Endothelial cell of umbilical vein (primary cell): ENCODE measurements around the gene INHBB. TPM values are rescaled to one million over a fixed set of nuclear protein-coding genes. Genes with fewer than 3 reads are reported as not detected.

Experiments used
- BruUV-seq: library from RNA; stranded (reverse); fragments of 400-500 nt; replicated peaks from 2 replicates; lab custom pipeline; 2021; lab: Mats Ljungman, UMichigan
- CTCF ChIA-PET: fragments of 300-600, 350-600 bp; sonication (Branson Sonifier 250); formaldehyde crosslinking; loops from one replicate; lab custom pipeline; 2021; ENCODE audit warnings: antibody characterized with exemption, inconsistent platforms; lab: Charles Lee
- POLR2A ChIA-PET: fragments of 300-600, 350-600 bp; sonication (Branson Sonifier 250); formaldehyde crosslinking; loops from one replicate; lab custom pipeline; 2021; ENCODE audit warnings: antibody characterized with exemption, inconsistent platforms; lab: Charles Lee
- DNase-seq: peaks from one replicate; pipeline ENCODE4 v3.0.0-alpha.2; 2011; ENCODE audit warnings: low read depth, low spot score
- FAIRE-seq: peaks from 2 replicates; lab custom pipeline; 2011; peaks lifted over from hg19 to GRCh38; lab: Jason Lieb, UNC
- H2AFZ ChIP-seq: 2 replicates; pipeline ENCODE4 v1.6.0; 2012; ENCODE audit warnings: low read depth, low read length, control low read depth, inconsistent platforms
- H3K27ac ChIP-seq: 2 replicates; pipeline ENCODE4 v1.5.1; 2011; ENCODE audit warnings: low read depth, mild to moderate bottlenecking, control low read depth, low read length, moderate library complexity; ENCODE audit not compliant: insufficient read depth
- H3K27me3 ChIP-seq, 2 experiments: 2 replicates each; pipeline versions ENCODE4 v1.6.0 to v1.6.1; 2011; ENCODE audit warnings: low read length in 2 of 2, mixed read lengths in 1 of 2; ENCODE audit not compliant: control insufficient read depth in 2 of 2, insufficient read depth in 2 of 2
- H3K36me3 ChIP-seq, 2 experiments: 2 replicates in 1 of 2; 3 replicates in 1 of 2; pipeline ENCODE4 v1.5.1; 2011; ENCODE audit warnings: low read length in 2 of 2, mild to moderate bottlenecking in 1 of 2, moderate library complexity in 1 of 2; ENCODE audit not compliant: control insufficient read depth in 2 of 2, insufficient read depth in 2 of 2; ENCODE audit errors: extremely low read depth in 1 of 2
- H3K4me1 ChIP-seq: 3 replicates; pipeline ENCODE4 v1.5.1; 2011; ENCODE audit warnings: mild to moderate bottlenecking, low read length; ENCODE audit not compliant: control insufficient read depth, insufficient read depth; ENCODE audit errors: extremely low read depth
- H3K4me2 ChIP-seq: 2 replicates; pipeline ENCODE4 v1.6.1; 2011; ENCODE audit warnings: low read length, control low read depth, mixed read lengths; ENCODE audit not compliant: insufficient read depth
- H3K4me3 ChIP-seq, 3 experiments: fragments of 200-600 bp in 1 of 3; sonication (generic), shearing (Covaris generic) in 1 of 3; replicated peaks in 1 of 3; 2 replicates each; pipeline ENCODE4 v1.5.1; 2011 to 2016; ENCODE audit warnings: control low read depth in 3 of 3, low read length in 3 of 3, mild to moderate bottlenecking in 2 of 3, inconsistent platforms in 1 of 3, low read depth in 1 of 3, moderate library complexity in 1 of 3; ENCODE audit not compliant: insufficient read depth in 1 of 3
- H3K79me2 ChIP-seq: 2 replicates; pipeline ENCODE4 v1.6.0; 2012; ENCODE audit warnings: low read length, inconsistent platforms; ENCODE audit not compliant: control insufficient read depth, insufficient read depth
- H3K9ac ChIP-seq: replicated peaks from 2 replicates; pipeline ENCODE3; 2011; ENCODE audit warnings: low read length, control low read depth; ENCODE audit not compliant: insufficient read depth; ENCODE audit errors: extremely low read depth
- H3K9me1 ChIP-seq: replicated peaks from 3 replicates; pipeline ENCODE4 v1.6.0; 2011; ENCODE audit warnings: mild to moderate bottlenecking, low read length; ENCODE audit not compliant: control insufficient read depth, insufficient read depth; ENCODE audit errors: extremely low read depth
- H3K9me3 ChIP-seq: replicated peaks from 2 replicates; pipeline ENCODE4 v1.5.1; 2012; ENCODE audit warnings: low read length, inconsistent platforms; ENCODE audit not compliant: control insufficient read depth, insufficient read depth
- H4K20me1 ChIP-seq: replicated peaks from 2 replicates; pipeline ENCODE3; 2011; ENCODE audit warnings: mild to moderate bottlenecking, low read length; ENCODE audit not compliant: control insufficient read depth, insufficient read depth; ENCODE audit errors: extremely low read depth
- FOS ChIP-seq: IDR thresholded peaks from 2 replicates; pipeline ENCODE4 v1.6.1; 2011; ENCODE audit warnings: mild to moderate bottlenecking, low read length, moderate library complexity, borderline replicate concordance; ENCODE audit not compliant: insufficient read depth
- GATA2 ChIP-seq: IDR thresholded peaks from 2 replicates; pipeline ENCODE4 v1.7.0; 2011; ENCODE audit warnings: low read depth, mild to moderate bottlenecking, moderate library complexity, mixed read lengths, low read length; ENCODE audit not compliant: insufficient read length, insufficient read depth
- MYC ChIP-seq: IDR thresholded peaks from one replicate; pipeline ENCODE4 v1.6.1; 2011; ENCODE audit warnings: mild to moderate bottlenecking, low read depth, low read length
- POLR2AphosphoS5 ChIP-seq: IDR thresholded peaks from 2 replicates; pipeline ENCODE4 v1.6.1; 2012; ENCODE audit warnings: low read depth, mild to moderate bottlenecking, control low read depth, low read length, moderate library complexity; ENCODE audit not compliant: insufficient read depth
- dilution Hi-C: fragments of 300-500 bp; cut with MboI; formaldehyde crosslinking; loops from one replicate; pipeline ENCODE4 v1.15.0; 2019; ENCODE audit warnings: low sequenced_read_pairs; ENCODE audit not compliant: extremely low pct_ligation_motif_present
- intact Hi-C: fragments of 100-400 bp; cut with micrococcal nuclease; formaldehyde crosslinking; loops from one replicate; pipeline ENCODE4 v1.10.0; 2022
- polyA plus RNA-seq, 4 experiments: library from polyadenylated mRNA; depleted of rRNA in 3 of 4; stranded (reverse) in 3 of 4; unstranded in 1 of 4; fragments of >200 nt; gene quantifications; 2 replicates each; pipeline versions ENCODE4 v1.2.1 to v1.2.3, GENCODE V29; 2011 to 2012; ENCODE audit warnings: missing spikeins in 1 of 4
- total RNA-seq: library from RNA; stranded (reverse); gene quantifications from 2 replicates; pipeline ENCODE4 v1.2.3, GENCODE V29; 2021
- TF ChIP-seq, protein P1 (sequence below): IDR thresholded peaks from 2 replicates; pipeline ENCODE4 v1.6.1; 2011; ENCODE audit not compliant: insufficient read depth, insufficient read length
- TF ChIP-seq, protein P2 (sequence below), 2 donors: IDR thresholded peaks; 1 replicate in 1 of 2; 2 replicates in 1 of 2; pipeline ENCODE4 v1.5.1; 2011; ENCODE audit warnings: low read length in 2 of 2, mild to moderate bottlenecking in 2 of 2, moderate library complexity in 2 of 2, control low read depth in 1 of 2, inconsistent platforms in 1 of 2, low read depth in 1 of 2; ENCODE audit not compliant: insufficient read depth in 1 of 2; ENCODE audit errors: extremely low read depth in 1 of 2

Gene INHBB
- total and polyA plus RNA-seq, 2 donors (not counting 3 experiments of a cell fraction or from before 2014, with no cell fraction given) = 0.11 to 1.8 TPM

DNA sequence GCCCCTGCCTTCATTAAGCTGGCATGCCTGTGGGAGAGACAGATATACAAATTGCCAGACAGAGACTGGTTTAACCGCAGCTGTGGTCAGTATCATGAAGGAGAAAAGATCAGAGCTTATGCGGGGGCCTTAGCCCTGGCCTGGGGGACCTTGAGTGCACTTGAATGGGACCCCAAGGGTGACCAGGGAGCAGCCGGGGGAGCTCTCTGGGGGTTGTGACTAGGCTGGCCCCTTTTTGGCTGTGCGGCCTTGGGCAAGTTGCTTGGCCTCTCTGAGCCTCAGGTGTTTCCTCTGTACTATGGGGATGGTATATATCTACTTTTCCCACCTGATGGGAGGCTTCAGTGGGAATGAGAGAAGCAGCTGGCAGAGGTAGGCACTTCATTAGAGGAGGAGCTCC, 35.7 kb downstream of the INHBB start:
- POLR2A ChIA-PET = no interaction called here

More for the DNA sequence above, 35.7 kb downstream of the INHBB start:
- BruUV-seq = no TSS peak
- Histone ChIP-seq H3K9ac (no peak overlapping the region), H3K27ac (no peak overlapping the region), H3K4me2 (no peak overlapping the region), H3K79me2 (no peaks in the 10 kb centered on the region), H4K20me1 (no peaks in the 10 kb centered on the region), H3K4me1 (no peaks in the 10 kb centered on the region), H3K36me3 (no peaks in the 10 kb centered on the region), H3K9me1 (no peaks in the 10 kb centered on the region), H3K27me3 (no peaks in the 10 kb centered on the region), H3K9me3 (no peaks in the 10 kb centered on the region), H3K4me3 (no peak overlapping the region), H2AFZ (no peak overlapping the region)
- no peak for DNase-seq
- CTCF ChIA-PET = interaction anchor here (1.1 kb wide), 1 partner anchor 14 kb away, joined by 3 read pairs; no protein-coding TSS in a partner anchor
- TF ChIP-seq, protein P1, sequence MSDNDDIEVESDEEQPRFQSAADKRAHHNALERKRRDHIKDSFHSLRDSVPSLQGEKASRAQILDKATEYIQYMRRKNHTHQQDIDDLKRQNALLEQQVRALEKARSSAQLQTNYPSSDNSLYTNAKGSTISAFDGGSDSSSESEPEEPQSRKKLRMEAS = no peak
- no peak for TF ChIP-seq MYC
- no peak for TF ChIP-seq FOS
- TF ChIP-seq POLR2AphosphoS5 = no peak
- TF ChIP-seq, protein P2, sequence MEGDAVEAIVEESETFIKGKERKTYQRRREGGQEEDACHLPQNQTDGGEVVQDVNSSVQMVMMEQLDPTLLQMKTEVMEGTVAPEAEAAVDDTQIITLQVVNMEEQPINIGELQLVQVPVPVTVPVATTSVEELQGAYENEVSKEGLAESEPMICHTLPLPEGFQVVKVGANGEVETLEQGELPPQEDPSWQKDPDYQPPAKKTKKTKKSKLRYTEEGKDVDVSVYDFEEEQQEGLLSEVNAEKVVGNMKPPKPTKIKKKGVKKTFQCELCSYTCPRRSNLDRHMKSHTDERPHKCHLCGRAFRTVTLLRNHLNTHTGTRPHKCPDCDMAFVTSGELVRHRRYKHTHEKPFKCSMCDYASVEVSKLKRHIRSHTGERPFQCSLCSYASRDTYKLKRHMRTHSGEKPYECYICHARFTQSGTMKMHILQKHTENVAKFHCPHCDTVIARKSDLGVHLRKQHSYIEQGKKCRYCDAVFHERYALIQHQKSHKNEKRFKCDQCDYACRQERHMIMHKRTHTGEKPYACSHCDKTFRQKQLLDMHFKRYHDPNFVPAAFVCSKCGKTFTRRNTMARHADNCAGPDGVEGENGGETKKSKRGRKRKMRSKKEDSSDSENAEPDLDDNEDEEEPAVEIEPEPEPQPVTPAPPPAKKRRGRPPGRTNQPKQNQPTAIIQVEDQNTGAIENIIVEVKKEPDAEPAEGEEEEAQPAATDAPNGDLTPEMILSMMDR (IDR thresholded peaks at IDR 0.05; ENCODE audit: extremely low read depth in 1 of 2, insufficient read depth in 1 of 2, low read depth in 1 of 2, low read length in 2 of 2) = no peak
- TF ChIP-seq GATA2 = no peak
- intact Hi-C loops = no loop called here
- dilution Hi-C loops = no loop called here
- FAIRE-seq = no peak
